K562 treated with DMSO at 1 percent for 24 hours (cell line): ENCODE measurements around the gene CT47B1. TPM values are rescaled to one million over a fixed set of nuclear protein-coding genes. Genes with fewer than 3 reads are reported as not detected.

Experiments
- total RNA-seq: library from RNA; unstranded; fragments of 300-600 nt; gene quantifications from 2 replicates; pipeline ENCODE4 v1.2.3, GENCODE V29; 2022; ENCODE audit warnings: low read depth; ENCODE audit not compliant: insufficient read depth

The CT47B1 gene
- 6.3 and 7.1 TPM in 2 replicates for total RNA-seq

DNA sequence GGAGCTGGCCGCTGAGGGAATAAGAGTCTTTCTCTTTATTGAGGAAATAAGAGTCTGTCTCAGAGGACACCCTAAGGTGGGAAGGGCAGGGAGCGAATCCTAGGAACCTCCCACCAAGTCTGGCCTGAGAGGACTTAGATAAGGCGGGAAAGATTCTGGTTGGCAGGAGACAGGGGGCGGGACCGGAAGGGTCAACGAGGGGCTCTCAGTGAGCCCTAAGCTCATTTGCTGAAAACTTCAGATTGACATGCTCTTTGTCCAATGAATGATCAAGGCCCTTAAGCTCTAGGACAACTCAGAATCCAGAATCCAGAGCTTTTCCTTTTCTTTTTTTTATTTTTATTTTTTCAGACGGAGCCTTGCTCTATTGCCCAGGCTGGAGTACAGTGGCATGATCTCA, at the start of gene CT47B1:
TSS of gene CT47B1 (minus strand) at position 101 of the 400 bp plus-strand sequence. CDS start 196 bp downstream, outside the sequence.

Other genes with a start within 250 kb of the CT47B1 start
- 11.0 and 14.0 TPM in 2 replicates for gene C1GALT1C1, start 245.8 kb downstream of the CT47B1 start, total RNA-seq
- not detected in 2 replicates for gene CT47A11, start 61.3 kb upstream of the CT47B1 start, total RNA-seq
- not detected in 2 replicates for gene CT47A10, start 66.2 kb upstream of the CT47B1 start, total RNA-seq
- gene CT47A9, start 71.0 kb upstream of the CT47B1 start, total RNA-seq, result not detected in 2 replicates
- not detected in 2 replicates for gene CT47A8, start 75.9 kb upstream of the CT47B1 start, total RNA-seq
- not detected in 2 replicates for gene CT47A7, start 80.7 kb upstream of the CT47B1 start, total RNA-seq
- gene CT47A6, start 85.6 kb upstream of the CT47B1 start, total RNA-seq, result not detected in 2 replicates
- not detected in 2 replicates for gene CT47A5, start 90.5 kb upstream of the CT47B1 start, total RNA-seq
- gene CT47A4, start 95.3 kb upstream of the CT47B1 start, total RNA-seq, result not detected in 2 replicates
- gene CT47A3, start 100.2 kb upstream of the CT47B1 start, total RNA-seq, result not detected in 2 replicates
- gene CT47A2, start 105.1 kb upstream of the CT47B1 start, total RNA-seq, result not detected in 2 replicates
- gene CT47A1, start 109.9 kb upstream of the CT47B1 start, total RNA-seq, result 0.70 TPM in 1 of 2 replicates, not detected in the other
- 4.3 and 5.5 TPM in 2 replicates for gene GLUD2, start 171.7 kb upstream of the CT47B1 start, total RNA-seq